ENCODE data around the gene SEBOX.

The SEBOX gene, protein sequence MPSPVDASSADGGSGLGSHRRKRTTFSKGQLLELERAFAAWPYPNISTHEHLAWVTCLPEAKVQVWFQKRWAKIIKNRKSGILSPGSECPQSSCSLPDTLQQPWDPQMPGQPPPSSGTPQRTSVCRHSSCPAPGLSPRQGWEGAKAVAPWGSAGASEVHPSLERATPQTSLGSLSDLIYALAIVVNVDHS

DNA sequence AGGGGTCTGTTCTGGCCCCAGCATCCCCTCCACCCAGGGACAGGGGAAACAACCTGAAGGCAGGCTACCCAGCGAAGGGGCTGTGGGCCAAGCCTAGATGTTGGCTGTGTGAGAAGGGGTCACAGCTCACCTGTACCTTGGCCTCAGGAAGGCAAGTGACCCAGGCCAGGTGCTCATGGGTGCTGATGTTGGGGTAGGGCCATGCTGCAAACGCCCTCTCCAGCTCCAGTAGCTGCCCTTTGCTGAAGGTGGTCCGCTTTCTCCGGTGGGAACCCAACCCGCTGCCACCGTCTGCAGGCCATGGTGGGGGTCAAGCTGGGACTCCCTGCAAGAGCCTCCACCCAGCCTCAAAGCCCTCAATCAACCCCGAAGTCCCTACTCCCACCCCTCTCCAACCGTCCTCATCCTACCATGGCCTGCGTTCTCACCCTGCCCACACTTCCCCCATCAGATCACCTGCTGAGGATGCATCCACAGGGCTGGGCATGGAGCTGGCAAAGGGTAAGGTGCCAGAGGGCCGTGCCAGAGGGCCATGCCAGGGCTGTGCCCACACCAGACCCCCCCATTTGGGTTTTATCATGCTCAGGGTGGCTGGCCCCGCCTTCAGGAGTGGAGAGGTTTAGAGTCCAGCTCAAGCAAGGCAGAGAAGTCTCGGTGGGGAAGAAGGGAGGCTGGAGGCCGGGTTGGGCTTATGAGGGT lies at the start of gene SEBOX:
Gene SEBOX (minus strand): TSS at position 535 of the 699 bp plus-strand sequence. CDS start 48 bp downstream, at position 487.
- DNase-seq: no peak

DNA sequence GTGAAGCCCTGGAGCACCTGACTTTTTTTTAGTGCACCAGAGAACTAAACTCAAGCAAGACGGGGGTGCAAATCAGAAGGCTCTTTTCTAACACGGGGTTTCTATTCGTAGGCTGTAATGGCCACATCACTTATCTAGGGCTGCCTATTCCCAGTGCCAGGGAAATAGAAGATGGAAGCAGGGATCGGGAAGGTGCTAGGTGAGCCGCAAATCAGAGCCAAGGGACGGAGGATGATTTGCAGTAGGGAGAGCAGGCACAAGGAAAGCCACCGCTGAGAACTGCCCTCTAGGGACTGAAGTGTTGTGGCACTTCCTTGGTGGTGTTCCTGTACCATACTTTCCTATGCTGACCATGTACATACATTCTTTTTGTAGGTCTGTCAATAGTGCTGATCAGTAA lies 48.8 kb upstream of the SEBOX start:
- DNase-seq: no peak

DNA sequence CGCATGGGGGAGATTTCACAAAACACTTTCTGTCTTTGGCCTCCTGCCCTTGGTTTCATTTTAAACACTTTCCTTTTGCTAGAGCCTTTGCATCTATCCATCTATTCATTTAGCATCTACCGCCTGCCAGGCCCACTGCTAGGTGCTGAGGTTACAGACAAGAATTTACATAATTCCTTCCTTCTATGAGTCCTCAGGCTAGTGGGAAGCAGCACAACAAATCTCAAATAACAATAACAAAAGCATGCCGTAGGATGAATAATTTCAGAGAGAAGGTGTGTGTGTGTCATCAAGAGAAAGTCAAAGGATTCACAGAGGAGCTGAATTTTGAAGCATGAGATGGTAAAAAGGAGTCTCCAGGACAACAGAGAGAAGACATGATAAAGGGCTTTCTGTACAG lies 47.1 kb upstream of the SEBOX start:
- no peak for DNase-seq

DNA sequence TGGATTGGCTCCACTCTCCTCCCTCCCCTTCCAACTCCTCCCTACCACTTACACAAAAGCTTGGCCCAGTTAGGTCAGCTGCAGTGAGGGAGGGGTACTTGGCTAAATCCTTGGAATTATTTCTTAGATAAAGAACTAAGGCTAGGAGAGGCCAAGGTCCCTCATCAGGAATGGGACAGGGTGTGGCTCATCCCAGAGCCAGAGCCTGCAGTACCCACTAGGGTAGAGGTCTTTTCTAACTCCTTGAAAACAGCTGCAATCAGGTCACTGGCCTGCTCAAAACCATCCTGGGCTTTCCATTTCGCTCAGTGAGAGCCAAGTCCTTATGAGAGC lies 42.9 kb upstream of the SEBOX start:
- DNase-seq: no peak

DNA sequence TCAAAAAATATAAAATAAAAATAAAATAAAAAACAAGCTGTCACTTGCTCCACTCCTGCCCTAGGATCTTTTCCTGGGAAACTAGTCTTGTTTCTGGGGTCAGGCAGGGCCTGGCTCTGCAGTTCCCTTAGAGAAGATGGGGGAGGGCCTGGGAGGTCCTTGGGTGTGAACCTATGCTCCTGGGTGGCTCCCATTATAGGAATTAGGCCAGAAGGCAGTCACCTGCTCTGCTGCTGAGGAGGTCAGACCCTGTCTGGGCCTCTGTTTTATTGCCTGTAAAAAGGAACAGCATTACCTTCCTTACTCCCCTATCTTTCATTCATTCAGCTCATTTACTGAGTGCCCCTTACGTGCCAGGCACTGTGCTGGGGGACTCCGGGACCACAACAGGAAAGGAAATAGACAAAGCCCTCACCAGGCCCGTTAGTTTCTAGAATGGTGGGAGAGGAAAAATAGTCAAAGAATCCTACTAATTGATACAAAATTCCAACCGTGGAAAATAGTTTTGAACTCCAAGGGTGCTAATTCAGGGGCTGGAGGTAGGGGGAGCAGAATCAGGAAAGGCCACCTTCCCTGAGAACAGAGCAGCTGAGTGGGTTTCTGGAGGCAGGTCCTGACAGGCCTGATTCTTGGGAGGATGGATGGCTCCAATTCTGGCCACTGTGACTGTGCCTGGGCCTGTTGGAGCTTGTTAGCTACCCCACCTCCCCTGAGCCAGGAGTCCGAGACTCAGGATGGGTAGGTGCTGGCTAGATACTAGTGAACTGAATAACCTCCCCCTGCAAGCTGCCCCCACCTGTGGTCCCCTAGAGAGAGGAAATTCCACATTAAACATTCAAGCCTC lies 42.4 kb upstream of the SEBOX start:
- peak; percentile 69 for DNase-seq

DNA sequence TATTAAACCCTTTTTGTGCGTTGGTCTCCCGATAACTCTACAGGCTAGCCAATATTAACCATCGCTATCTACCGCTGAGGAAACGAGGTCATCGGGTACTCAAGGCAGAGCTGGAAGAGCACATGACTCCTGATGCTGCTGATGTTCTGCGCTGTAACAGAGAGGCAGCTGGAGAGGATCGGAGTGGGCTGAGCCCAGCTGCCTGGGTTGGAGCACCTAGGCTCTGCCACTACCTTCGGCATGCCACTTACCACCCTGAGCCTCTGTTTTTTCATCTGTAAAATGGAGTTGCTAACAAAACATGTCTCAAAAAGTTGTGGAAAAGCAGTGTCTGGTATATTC lies 41.4 kb upstream of the SEBOX start:
- DNase-seq: no peak

DNA sequence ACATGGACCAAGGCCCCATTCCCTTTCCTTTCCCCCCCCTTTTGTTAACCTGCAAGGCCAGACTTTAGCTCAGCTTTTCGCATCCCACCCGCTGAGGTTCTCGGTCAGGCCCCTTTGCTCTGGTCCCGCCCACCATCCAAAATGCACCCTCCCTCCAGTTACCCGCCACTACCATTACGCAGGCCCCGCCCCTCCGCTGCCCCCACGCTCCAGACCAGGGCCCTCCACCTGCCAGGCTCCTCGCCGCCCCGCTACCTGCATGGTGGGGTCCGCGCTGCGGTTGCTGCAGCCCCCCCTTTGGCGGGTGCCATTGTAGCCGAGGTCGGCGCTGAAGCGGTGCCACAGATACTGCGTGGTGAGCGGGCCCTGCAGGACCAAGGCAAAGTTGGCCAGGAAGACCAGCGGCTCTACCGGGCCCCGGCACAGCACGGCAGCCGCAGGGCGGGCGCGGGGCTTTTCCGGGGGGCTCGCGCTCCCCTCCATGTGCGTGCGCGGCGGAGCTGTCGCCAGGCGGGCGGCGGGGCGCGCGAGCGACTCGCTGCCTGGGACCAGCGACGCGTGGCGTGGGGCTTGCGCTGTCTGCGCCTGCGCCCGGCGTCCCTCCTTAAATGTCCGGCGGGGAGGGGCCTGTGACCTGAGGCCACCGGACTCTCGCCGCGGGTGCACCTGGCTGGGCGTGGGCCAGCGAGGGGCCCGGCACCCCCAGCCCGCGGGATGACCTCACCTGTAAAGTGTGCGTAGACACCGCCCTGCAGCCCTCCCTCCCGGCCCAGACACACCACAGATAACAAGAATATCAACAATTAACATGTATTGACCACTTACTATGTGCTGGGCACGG lies 40.9 kb upstream of the SEBOX start, which contains the start of gene SLC46A1:
Gene SLC46A1 (minus strand): TSS at position 581 of the 841 bp plus-strand sequence. CDS start 98 bp downstream, at position 483.
- DNase-seq: peak; percentile 48

DNA sequence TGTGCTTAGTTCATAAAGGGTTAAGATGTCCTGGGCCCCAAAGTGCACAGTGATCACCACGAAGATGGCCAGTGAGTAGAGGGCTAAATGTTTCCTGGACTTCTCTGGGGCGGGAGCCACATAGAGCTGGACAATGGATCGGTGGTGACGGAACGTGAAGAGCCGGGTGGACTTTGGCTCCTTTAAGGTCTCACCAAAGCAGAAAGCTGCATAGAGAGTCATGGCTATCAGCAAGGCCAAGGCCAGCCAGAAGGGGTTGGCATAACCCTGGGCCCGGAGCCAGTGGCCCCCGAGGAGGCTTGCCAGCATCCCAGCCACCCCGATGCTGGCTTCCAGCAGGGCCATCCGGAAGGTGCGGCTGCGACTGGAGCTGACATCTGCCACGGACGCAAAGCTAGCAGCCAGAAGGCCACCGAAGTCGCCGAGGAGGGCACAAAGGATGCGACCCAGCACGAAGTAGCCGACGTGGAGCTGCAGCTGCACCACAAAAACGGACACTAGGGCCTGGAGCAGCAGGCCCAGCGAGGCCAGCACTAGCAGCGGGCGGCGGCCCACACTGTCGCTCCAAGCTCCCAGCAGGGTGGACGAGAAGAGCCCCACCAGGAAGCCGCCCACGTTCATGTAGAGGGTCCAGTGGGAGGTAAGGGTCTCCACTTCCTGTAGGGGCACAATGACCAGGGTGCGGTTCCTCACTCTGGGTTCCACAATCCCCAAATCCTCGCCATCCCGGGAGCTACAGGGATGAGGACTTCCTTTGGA lies 40.0 kb upstream of the SEBOX start:
- no peak for DNase-seq

DNA sequence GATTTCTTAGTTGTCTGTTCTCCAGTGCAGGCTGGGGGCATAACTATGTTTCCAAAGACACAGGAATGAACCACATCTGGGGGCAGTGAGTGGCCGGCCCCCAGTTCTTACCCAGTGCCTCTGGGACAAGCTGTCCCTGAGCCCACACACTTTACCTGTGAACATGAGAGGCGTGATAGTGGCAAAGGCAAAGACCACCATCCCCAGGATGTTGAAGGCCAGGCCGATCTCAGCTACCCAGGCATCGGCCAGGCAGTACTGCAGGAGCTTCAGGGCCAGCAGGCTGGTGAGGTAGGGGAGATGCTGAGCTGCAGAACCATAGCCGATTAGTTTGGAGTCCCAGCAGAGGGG lies 39.4 kb upstream of the SEBOX start:
- no peak for DNase-seq

DNA sequence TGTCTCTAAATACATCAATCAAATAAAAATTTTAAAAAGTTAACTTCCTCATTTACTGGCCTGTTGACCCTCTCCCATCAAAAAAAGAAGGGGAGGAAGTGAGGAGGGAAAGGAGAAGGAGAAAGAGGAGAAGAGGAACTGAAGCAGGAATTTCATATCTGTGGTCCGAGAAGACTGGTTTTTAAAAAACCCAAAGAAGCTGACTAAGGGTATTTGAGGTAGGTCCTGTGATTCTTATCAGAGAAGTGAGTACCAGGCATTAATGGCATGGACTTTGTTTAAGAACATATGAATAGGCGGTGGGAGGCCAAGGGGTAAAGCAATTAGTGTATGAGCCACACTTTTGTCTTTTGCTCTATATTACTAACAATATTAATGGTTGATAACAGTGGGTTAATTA lies 39.0 kb upstream of the SEBOX start:
- no peak for DNase-seq

DNA sequence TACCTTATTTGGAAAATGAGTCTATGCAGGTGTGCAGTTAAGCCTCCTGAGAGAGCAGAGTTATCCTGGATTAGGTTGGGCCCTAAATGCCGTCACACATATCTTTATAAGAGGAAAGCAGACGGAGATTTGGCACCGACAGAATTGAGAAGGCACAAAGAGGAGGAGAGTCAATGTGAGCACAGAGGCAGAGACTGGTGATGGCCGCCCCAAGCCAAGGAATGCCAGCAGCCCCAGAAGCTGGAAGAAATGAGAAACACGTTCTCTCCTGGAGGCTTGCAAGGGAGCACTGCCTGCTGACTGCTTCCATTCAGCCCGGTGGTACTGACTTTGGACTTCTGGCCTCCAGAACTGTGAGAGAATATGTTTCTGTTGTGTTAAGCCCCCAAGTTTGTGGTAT lies 37.8 kb upstream of the SEBOX start:
- DNase-seq: no peak

DNA sequence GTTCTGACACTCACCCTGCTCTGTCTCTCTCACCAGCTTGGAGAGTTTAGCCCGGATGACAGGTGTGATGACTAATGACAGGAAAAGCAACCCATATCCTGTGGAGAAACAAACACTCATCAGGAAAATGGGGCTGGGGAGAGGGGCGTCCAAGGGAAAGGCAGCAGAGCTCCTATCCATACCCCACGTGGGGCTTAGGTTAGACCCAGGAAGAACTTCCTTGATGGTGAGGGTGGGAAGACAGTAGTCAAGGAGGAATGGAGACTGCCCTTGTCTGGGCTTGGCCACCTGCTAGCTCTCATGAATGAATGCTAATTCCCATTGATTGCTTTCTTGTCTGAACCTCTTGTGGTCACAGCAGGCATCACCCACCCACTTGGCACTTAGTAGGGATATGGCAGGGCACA lies 37.2 kb upstream of the SEBOX start:
- no peak for DNase-seq

DNA sequence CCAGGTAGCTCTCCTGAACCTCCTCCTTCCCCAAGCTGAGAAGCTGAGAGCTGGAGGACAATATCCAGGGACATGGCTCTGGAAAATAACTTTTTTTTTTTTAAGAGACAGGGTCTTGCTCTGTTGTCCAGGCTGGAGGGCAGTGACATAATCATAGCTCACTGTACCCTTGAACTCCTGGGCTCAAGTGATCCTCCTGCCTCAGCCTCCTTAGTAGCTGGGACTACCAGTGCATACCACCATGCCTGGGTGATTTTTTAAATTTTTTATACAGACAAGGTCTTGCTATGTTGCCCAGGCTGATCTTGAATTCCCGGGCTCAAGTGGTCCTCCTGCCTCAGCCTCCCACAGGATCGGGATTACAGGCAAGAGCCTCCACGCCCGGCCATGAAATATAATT lies 34.8 kb upstream of the SEBOX start:
- DNase-seq: no peak

DNA sequence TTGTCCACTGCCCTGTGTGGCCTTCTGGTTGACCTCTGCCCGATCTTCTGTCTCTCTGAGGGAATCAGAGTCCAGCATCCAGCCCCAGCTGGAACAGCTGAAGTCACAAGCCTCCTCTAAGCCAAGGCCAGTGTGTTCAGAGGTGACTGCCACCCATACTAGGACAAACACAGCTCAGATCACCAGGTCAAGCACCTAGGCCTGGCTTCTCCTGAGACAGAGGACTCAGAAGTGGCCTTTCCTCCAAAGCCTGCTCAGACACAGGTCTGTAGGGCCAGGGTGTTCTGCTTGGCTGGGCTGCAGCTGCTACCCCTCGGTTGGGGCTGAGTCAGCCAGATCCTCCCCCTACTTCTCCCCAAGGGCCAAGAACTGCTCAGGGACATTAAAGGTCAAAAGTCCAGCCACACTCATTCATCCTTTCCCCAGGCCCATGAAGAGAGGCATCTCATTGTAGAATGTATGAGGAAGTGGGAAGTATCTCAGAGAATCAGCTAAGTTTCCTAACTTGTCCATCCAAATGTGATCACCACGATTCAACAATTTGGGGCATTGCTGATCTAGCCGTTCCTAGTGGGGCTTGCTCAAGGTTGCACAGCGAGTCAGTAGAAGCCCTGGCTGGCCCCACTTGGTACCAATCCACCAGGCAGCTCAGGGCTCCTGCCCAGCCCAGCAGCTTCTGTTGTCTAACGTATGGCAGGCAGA lies 33.4 kb upstream of the SEBOX start:
- no peak for DNase-seq

DNA sequence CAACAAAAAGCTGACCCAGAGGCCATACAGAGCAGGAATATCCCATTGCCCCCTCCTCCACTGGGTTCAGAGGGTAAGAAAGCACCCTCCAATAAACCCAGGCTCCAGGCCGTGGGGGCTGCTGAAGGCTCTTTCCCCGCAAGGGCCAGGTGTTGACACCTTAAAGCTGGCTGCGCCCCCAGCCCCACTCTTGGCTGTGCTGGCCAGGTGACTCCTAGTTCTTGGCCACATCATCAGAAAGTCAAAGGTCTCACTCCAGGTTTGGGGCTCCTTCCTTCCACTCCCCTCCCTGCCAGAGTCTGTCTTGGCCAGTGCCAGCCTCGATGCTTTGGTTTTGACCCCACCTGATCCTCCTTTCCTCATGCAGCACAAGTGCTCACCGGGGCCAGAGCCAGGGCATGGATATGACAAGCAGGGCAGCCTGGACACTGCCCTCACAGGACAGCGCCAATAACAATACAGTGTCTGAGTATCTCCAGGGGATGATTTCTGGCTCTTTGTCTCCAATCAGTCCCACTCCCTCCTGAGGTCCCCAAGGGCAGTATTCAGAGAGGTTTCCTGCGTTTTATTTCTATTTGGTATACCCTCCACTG lies 32.8 kb upstream of the SEBOX start:
- no peak for DNase-seq

DNA sequence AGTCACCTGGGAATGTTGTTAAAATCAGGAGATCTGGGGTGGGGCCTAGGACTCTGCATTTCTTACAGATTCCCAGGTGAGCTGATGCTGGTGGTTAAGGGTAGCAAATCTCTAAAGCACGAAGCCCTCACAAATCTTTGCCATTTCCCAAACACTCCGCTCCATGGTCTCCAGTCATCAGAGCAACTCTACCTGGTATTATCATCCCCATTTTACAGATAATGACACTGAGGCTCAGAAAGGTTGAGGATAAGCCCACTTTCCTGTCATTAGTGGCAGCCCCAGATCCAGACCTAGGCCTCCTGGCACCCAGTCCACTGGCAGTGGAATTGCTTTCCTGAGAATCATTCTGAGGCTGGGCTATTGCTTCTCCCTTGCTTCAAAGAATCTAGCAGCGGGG lies 32.3 kb upstream of the SEBOX start:
- DNase-seq: no peak

DNA sequence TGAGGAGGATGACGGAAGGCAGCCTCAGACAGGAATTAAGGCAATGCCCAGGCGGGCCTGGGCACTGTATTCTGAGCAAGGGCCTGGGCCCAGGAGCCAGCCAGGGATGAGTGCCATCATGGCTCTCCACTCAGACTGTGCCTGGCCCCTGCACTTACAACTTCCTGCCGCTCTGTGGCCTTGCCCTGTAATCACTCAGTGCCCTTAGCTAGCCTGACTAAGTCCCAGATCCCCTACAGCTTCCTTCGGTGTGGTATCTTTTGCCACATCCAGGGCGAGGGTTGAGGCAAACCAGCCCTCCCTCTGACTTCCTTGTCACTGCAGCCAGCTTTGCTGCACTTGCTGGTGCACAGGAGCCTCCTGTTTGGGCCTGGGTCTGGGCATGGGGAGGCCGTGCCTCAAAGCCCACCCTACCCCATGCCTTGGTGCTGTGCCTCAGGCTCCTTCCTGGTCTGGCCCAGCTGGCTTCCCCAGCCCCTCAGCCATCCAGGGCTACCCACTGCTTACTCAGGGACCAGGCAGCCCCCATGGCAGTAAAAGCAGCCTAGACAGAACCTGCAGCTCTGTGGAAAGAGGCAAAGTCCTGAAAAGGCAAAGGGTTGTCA lies 31.7 kb upstream of the SEBOX start:
- no peak for DNase-seq

DNA sequence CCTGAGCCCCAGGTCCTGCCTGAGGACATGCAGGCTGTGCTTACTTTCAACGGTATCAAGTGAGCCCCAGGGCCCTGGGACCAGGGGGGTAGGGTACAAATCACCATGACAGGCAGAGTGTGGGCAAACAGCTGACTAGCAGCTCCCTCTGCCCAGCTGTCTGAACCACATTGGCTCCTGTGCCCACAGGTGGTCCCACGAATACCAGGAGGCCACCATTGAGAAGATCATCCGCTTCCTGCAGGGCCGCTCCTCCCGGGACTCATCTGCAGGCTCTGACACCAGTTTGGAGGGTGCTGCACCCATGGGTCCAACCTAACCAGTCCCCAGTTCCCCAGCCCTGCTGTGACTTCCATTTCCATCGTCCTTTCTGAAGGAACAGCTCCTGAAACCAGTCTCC lies 31.0 kb upstream of the SEBOX start:
- no peak for DNase-seq

DNA sequence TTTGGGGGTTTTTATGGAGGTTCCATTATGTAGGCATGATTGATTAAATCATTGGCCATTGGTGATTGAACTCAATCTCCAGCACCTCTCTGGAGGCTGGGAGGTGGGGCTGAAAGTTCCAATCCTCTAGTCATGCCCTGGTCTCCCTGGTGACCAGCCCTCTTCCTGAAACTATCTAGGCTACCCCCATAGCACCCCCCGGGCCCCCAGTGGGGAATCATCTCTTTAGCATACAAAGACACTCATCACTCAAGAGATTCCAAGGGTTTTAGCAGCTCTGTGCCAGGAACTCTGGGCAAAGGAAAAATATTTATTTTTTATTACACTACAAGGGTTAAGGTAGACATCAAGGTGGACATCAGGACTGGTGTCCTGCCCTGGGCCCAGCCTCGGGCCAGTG lies 30.4 kb upstream of the SEBOX start:
- DNase-seq: no peak

DNA sequence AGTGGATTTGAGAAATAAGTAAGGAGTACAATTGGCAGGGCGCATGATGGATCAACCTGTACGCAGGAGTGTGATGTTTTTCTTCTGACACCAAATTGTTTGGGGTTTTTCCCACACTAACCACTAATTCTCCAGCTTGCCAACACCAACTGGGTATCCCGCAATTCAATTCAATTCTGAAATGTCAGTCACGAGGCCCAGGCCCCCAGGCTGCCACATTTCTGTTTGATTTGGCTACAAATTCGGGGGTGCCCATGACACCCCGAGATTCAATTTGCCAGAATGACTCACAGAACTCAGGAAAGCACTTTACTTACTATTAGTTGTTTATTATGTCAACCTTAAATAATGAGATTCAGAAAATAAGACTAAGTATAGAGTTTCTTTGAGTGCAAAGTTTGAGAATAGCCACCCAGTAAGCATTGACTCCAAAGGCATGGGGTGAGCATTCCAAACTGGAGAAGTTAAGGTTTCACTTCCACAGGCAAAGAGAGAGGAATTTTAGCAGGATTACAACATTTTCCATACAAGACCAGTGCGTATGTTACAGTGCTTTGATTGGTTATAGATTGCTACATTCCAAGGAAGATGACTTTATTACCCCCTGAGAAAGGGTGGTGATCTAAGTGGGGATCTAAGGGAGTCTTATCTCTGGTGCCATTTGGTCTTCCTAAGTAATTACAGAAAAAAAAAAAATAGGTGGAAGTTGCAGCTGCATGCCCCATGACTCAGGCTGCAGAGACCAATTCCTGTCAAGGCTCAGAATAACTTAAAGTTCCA lies 29.5 kb upstream of the SEBOX start:
- DNase-seq: no peak
